HG03196 (cell line): ENCODE results near the gene DMXL1.
"Not testable (repeated sequence)": the region's sequence is repeated elsewhere in the genome, so short reads cannot be mapped to it uniquely, and the experiment has no call there.

Experiments used
- ATAC-seq: cut with Tn5 transposase; IDR thresholded peaks from one replicate; pipeline ENCODE4 v1.9.1; 2021; ENCODE audit not compliant: unreplicated experiment

The DMXL1 gene

DNA sequence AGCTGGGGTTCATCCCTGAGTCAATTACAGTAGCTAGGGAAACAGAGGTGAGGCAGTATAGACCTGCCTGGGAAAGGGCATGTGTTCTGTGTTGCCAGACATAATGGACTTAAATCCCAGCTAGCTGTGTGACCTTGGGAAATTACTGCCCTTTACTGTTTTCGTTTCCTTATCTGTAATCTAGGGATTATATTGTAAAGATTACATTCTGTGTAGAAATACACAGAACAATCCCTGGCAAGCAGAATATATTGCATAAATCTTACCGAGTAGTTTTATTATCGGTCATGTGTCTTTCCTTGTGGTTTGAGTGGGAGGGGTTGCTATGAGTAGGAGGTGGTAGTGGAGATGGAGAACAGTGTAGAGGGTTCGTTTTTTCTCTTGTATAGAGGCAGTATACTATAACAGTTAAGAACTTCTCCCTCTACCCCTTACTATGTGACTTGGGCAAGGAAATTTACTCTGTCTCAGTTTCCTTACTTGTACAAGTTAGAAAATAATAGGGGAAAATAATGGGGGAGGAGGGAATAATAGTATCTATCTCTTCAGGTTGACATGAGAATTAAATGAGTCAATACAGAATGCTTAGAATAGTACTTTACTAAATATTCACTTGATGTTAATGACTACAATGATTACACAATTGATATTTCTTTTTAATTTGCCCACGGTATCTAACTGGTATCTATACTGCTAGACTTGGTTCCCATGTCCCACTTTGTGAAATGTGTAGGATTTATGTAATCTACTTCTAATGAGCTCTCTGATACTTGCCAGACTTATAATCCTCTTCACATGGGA lies 7.1 kb upstream of the DMXL1 start:
- peak; percentile 63 for ATAC-seq

DNA sequence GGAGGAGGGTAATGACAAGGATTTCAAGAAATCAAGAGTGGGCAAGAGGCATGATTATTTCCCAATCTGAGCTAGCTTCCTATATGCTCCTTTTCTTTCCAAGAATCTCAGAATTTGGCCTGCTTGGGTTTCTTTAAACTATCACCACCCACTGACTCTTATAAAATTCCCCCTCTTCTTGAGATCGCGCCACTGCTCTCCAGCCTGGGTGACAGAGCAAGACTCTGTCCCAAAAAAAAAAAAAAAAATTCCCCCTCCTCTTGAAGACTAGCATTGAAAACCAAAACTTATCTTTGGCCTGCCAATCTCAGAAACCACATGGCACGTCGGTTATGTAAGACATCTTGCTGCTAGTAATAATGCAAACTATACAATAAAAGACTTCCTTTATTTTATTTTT lies 3.4 kb upstream of the DMXL1 start:
- no peak for ATAC-seq

DNA sequence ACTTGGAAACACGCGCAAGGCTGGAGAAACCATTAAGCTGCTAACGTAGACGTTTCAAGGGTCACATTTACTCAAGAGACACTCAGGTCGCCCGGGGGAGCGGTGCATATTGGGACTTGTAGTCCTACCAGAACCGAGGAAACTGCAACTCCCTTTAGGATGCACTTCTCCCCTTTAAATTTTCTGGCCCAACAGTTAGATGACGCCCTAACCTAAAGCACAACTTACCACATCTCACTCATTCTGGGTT lies 384 bp upstream of the DMXL1 start:
- peak; percentile 52 for ATAC-seq

DNA sequence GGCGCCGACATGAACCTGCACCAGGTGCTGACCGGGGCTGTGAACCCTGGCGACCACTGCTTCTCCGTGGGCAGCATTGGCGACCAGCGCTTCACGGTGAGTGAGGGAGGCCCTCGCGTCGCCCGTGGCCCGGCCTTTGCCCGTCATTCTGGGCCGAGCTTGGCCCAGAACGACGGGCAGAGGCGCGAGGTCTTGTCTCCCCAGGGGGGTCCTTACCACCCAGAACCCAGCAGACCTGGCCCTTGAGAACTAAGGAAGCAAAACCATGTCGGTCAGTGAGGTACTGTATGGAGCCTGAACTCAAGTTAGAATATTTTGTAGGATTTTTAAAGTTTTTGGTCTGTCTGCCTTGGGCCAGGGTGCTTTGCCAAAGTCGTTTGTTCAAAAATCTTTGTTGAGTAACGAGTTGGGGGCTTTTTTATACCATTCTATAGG lies 691 bp downstream of the DMXL1 start:
- ATAC-seq = no peak

DNA sequence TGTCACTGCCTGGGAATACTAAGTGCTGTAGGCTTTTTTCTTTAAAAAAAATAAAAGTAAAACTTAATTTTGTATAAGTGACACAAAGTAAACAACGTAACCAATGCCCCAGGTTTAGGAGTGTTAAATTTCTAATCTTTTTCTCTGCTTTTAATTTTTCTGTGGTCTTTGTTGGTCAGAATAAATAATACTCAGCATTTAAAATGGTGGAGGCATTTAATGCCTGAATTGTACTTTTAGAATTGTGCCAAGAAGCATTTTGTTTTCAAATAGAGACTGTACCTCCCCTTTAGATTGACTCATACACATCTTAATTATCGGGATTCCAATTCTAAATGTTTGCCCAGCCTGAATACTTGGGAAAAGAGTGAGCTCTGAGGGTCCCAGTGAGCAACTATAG lies 1.6 kb downstream of the DMXL1 start:
- no peak for ATAC-seq

GRCh38 chr5:119073746-119074337 lies 3.0 kb downstream of the DMXL1 start:
- not testable (repeated sequence) for ATAC-seq

DNA sequence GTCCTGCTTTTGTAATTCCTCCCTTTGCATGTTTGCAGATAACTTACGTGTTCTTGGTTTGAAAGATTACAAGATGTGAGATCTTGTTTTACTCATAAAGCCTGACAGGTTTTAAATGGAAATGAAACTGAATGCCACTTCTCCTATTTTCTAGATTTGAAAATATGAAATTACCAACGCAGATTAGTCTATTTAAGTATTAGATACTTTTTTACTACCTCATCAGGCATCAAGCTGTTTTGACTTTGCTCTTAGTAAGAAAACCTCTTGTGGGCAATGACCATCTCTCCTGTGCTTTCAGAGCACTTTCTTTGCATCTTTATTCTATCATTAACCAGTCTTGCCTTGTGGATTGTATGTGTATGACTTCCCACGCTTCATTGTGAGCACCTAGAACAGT lies 3.5 kb downstream of the DMXL1 start:
- peak; percentile 28 for ATAC-seq

DNA sequence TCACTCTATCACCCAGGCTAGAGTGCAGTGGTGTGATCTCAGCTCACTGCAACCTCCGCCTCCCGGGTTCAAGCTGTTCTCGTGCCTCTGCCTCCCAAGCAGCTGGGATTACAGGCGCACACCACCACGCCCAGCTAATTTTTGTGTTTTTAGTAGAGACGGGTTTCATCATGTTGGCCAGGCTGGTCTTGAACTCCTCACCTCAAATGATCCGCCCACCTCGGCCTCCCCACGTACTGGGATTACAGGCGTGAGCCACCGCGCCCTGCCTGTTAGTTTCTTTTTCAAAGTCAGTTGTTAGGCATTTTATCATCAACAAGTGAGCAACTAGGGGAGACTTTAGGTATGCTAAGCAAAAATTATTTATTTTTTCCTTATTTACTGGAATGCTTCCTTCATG lies 4.4 kb downstream of the DMXL1 start:
- not testable (repeated sequence) for ATAC-seq

- ATAC-seq = no peak
These were observed 5.2 kb downstream of the DMXL1 start for GRCh38 chr5:119076080-119076479.

DNA sequence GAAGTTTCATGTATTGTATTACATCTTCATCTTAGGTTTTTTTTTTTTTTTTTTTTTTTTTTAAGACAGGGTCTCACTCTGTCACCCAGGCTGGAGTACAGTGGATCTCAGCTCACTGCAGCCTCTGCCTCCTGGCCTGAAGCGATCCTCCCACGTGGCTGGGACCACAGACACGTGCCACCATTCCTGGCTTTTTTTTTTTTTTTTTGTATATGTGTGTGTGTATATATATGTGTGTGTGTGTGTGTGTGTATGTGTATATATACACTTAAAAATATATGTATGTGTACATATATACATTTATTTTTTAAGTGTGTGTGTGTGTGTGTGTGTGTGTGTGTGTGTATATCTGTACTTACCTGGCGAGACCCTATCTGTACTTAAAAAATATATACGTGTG lies 6.6 kb downstream of the DMXL1 start:
- ATAC-seq = no peak

GRCh38 chr5:119078071-119078846 lies 7.4 kb downstream of the DMXL1 start:
- ATAC-seq = no peak

GRCh38 chr5:119078861-119079260 lies 8.0 kb downstream of the DMXL1 start:
- no peak for ATAC-seq

DNA sequence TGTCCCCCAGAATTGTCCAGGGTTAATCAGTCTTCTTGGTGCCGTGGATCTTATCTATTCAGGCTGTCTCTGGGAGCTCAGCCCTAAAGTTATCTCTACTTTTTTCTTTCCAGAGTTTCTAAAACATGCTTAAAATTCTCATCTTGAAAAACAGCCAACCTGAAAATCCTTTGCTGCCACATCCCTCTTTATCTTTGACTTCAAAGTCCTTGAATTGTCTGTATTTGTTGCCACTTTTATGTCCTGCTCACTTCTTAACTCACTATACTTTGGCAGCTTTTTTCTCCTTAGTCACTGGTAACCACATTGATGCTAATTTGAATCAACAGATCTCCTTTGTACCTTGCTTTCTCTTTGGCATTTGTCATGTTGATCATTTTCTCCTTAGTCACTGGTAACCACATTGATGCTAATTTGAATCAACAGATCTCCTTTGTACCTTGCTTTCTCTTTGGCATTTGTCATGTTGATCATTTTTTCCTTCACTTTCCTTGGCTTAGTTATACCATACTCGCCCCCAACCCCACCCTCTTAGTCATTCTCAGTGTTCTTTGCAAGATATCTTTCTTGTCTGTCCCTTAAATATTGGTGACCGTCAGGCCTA lies 8.5 kb downstream of the DMXL1 start:
- ATAC-seq = peak; percentile 51

DNA sequence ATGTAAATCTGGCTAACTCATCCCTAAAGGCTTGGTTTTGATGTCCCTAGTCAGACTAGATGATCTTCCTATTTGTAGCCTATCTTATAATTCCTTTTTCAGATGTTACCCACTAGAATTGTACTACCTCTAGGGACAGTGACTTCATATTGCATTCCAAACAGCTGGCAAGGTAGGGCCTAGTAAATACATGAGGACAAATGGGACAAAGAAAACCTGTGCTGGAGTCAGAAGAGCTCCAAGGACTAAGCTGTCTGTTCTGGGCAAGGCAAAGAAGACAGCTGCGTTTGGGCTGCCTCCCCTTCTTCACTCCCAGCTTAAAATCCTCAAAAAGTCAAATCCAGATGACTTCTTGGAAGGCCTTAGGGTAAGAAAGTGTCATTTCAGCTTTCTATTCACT lies 10.0 kb downstream of the DMXL1 start:
- ATAC-seq = no peak

DNA sequence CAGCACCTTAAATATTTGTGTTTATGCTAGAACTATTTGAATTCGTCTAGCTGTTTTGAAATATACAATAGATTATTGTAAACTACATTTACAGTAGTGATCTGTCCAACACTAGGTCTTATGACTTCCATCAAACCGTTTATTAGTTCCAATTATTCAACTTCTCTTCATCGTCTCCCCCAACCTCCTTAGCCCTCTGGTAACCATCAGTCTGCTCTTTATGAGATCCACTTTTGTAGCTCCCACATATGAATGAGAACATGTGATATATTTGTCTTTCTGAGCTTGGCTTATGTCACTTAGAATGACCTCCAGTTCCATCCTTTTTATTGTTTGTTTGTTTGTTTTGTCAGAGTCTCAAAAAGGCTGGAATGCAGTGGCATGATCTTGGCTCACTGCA lies 11.8 kb downstream of the DMXL1 start:
- ATAC-seq = no peak

DNA sequence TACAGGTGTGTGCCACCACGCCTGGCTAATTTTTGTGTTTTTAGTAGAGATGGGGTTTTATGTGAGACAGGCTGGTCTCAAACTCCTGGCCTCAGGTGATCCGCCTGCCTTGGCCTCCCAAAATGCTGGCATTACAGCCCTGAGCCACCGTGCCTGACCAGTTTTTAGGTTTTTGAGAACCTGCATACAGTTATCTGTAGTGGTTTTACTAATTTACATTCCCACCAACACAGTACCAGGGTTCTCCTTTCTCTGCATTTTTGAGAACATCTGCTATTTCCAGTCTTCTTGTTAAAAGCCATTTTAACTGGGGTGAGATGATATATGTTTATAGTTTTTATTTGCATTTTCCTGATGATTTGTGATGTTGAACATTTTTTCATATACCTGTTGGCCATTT lies 12.8 kb downstream of the DMXL1 start:
- ATAC-seq = no peak

DNA sequence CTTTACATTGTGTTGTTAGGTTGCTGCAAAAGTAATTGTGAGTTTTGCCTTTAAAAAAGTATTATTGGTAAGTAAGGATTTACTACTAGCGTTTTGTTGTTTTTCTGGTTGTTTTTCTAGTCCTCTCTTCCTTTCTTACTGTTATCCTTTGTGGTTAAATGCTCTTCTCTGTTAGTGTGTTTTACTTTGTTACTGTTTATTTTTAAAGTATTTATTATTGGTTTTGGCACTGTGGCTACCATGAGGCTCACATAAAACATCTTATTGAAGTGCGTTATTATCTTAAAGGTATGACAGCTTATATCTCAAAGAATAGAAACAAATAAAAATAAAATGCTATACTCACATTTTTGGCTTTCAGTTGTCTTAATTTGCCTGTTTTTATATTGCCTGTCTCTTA lies 17.6 kb downstream of the DMXL1 start:
- no peak for ATAC-seq

DNA sequence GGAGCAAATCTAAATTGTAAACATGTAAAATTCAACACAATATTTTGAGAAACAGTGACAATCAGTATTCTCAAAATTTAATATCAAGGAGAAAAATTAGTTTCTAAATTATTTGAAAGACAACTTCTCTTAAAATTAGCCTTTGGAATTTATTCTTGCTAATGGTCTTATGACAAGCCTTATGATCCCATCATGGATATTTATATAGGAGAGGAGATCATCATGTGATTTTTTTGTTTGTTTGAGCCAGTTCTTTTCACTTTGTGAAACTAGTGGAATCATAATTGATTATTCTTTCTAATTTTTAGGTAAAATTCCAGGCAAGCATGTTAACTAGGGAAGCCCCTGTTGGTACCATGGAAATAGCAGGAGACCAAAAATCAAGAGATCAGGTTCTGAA lies 24.7 kb downstream of the DMXL1 start:
- ATAC-seq = no peak

DNA sequence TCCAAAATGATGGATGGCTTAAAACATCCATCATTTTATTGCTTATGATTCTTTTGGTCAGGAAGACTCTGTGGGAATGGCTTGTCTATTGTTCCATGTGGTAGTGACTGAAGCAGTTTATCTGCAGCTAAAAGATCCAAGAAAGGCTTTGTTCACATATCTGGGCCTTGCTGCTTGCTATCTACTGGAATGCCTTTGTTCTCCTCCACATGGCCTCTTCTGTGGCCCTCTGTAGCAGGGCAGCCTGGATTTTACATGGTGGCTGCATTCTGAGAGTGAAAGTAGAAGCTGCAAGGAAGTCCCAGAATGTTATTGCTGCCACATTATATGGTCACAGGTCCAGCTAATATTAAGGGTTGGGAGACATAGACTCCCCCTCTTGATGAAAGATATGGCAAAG lies 35.1 kb downstream of the DMXL1 start:
- no peak for ATAC-seq

DNA sequence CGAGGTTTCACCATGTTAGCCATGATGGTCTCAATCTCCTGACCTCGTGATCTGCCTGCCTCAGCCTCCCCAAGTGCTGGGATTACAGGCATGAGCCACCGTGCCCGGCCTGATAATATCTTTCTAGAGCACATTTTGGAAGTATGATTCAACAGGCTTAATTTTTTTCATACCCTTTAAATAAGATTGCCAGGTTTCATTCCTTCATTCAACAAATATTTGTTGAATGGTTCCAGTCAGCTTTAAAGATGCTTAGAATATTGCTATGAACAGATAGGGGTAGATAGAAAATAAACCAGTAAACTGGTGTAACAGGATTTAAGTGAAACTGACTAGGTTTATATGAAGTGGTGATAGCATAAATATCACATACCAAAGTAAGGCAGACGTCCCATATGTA lies 41.3 kb downstream of the DMXL1 start:
- no peak for ATAC-seq

DNA sequence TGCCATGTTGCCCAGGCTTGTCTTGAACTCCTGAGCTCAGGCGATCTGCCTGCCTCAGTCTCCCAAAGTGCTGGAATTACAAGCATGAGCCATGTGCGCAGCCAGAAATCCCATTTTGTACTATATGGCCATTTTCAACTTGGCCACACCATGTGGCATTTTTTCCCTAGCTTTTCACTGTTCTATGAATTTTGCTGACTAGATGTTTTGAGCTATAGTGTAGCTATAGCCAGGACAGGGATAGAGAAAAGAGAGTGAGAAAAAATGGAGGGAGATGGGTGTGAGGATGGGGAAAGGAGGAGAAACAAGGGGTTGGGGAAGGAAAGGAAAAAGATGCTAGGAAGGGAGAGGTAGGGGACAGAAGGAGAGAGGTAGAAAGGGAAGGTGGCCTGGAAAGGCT lies 46.4 kb downstream of the DMXL1 start:
- ATAC-seq = no peak

DNA sequence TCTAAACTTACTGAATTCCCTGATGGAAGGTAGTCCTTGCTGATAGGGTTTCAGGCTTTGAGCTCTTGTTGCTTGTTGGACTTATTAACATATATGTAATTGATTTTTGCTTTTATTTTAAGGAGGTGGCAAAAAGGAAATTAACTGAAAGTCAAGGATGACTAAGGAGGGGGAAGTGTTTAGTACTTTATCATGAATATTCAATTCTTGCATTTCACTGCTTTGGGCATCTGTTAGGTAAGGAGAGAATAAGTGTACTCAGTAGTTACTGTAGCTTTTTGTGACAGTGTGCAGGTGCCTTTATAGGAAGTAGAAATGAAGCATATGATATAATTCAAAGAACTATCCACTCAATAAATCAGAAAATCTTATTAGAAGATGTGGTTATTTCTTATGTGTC lies 47.1 kb downstream of the DMXL1 start:
- no peak for ATAC-seq
